CD4-positive, alpha-beta T cell treated with Interleukin-17A for 4 hours (primary cell): ENCODE results near the gene ASGR2.
"Not testable (repeated sequence)": the region's sequence is repeated elsewhere in the genome, so short reads cannot be mapped to it uniquely, and the experiment has no call there.

ENCODE experiments used
- DNase-seq: peaks from one replicate; pipeline ENCODE4 v3.0.0-alpha.2; 2020; ENCODE audit warnings: mixed read lengths

ASGR2 gene

GRCh38 chr17:7123844-7124243 is 9.2 kb upstream of the ASGR2 start:
- no peak for DNase-seq

GRCh38 chr17:7122381-7122780 is 7.8 kb upstream of the ASGR2 start:
- no peak for DNase-seq

GRCh38 chr17:7120635-7121034 is 6.0 kb upstream of the ASGR2 start:
- DNase-seq, result not testable (repeated sequence)

DNA sequence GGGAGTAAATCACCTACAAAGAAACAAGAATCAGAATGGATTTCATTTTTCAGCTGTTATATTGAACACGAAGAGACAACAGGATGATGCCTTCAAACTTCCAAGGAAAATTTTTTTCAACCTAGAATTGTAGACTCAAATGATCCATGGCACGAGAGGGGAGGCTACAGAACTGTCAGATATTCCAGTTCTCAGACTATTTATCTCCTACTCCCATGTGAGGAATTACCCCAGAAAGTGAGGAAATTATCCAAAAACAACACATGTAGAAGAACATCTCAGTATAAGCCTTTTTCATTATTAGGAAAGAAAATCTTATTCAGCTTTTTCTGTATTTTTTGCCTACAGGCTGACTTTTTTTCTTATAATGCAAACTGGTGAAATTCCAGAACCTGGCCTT is 5.5 kb upstream of the ASGR2 start:
- DNase-seq, result no peak

- DNase-seq, result no peak
Measured at GRCh38 chr17:7119314-7119713, 4.7 kb upstream of the ASGR2 start.

DNA sequence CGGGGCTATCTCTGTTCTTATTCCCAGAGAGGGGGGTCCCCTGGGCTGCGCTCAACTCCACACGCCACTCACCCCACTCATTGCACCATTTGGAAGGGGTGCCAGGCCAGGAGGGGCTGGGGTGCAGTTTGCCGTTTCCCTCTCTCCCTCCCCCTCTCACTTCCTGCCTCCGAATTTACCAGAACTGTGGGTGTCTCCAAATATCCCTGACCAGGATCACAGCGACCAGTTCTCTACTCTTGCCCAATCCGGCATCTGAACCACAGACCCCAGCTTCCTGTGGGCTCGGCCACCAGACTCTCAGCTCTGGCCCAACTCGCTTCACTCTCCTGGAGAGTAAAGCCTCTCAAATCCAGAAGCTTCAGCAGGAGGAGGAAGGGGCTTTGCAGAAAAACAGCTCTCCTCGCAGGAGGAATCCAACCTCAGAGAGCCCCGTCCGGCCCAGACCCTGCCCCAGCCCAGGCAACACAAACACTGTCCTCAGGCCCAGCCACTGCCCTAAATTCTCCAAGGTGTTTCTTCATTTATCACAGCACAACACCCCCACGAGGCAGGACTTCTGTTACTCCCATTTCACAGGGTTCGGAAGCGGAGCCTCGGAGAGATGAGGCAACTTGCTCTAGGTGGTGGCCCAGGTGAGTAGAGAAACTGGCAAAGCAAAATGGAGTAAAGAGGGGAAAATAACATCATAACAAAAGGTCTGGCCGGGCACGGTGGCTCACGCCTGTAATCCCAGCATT is 423 bp upstream of the ASGR2 start:
- DNase-seq, result no peak

DNA sequence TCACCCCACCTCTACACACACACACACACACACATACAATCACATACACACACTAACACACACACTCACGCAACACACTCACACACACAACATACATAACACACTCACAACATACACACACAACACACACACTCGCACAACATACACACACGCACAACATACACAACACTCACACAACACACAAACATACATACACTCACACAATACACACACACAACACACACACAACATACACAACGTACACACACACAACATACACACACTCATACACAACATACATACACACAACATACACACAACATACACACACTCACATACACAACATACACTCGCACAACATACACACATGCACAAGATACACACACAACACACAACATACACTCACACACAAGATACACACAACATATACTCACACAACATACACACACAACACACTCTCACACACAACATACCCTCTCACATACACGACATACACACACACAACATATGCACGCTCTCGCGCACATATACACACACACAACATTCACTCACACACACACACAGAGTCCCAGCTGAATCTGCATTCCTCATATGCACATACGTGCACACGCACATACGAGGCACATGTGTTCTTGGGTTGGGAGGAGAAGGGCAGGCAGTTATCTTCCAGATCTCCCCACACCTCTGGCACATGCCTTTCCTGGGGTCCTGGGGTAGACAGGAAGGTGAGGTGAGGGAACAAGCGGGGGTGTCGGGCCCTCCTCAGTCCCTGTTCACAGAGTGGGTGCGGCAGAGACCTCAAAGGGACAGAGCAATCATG is 1.1 kb downstream of the ASGR2 start:
- DNase-seq, result no peak

DNA sequence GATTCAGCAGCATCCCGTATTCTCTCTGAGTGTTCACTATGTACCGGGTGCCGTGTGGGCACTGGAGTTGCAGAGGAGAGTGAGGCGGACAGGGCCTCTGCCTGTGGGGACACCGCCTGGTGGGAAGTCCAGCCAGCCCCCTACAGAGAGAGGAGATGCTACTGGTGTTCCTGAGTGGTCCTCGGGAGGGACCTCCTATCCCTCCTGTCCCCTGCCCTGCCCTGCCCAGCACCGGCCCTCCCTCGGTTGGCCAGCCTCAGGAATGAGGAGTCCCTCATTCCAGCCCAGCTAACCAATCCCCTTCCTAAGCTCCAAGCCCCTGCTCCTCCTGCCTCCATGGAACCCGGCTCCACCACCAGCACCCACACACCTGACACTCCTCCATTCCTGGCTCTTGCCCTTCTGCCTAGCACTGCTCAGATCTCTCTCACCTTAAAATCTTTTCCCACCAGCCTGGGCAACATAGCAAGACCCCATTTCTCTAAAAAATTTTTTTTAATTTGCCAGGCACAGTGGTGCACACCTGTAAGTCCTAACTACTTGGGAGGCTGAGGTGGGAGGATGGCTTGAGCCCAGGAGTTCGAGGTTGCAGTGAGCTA is 2.0 kb downstream of the ASGR2 start:
- DNase-seq, result no peak

- DNase-seq, result no peak
Measured at GRCh38 chr17:7111784-7112509, 2.7 kb downstream of the ASGR2 start.

- DNase-seq, result no peak
Measured at GRCh38 chr17:7110617-7111306, 3.9 kb downstream of the ASGR2 start.

GRCh38 chr17:7109461-7110322 is 4.9 kb downstream of the ASGR2 start:
- no peak for DNase-seq

DNA sequence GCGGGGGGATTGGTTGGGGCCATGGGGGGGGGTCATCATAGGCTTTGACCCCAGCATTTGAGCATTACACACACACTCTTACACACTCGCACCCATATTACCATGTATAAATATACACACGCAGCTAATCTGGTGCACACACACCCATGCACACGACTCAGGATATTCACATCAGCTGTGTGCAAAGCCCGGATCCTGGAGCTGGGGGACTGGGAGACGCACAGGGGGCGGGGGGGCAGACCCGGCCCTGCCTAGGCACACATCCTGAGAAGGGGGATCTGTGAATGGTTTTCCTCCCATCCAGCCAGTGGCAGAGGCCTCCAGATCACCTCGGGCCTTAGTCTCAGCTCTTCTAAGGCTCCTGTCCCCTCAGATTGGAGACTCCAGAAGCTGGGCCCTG is 5.6 kb downstream of the ASGR2 start:
- no peak for DNase-seq

GRCh38 chr17:7108560-7108925 is 6.1 kb downstream of the ASGR2 start:
- DNase-seq, result no peak

GRCh38 chr17:7107795-7108559 is 6.6 kb downstream of the ASGR2 start:
- DNase-seq, result no peak

GRCh38 chr17:7107012-7107754 is 7.4 kb downstream of the ASGR2 start:
- no peak for DNase-seq

- DNase-seq, result no peak
Measured at GRCh38 chr17:7102421-7102820, 12.2 kb downstream of the ASGR2 start.

DNA sequence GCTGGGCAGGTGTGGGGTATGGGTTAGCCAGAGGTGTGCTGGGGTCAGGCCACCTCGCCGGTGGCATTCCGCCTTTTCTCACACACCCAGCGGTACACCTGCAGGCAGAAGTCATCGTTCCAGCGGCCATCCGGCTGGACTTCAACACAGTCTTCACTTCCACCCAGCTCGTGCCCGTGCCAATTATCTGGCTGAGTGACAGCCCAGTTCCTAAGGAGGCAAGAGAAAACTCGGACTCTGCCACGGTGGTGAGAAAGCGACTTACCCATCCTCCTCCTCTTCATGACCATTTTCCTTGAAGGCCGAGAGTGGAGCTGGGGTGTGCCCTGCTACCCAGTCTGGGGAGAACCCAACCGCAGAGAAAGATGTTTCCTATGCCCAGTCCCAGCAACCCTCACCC is 13.1 kb downstream of the ASGR2 start:
- no peak for DNase-seq

- not testable (repeated sequence) for DNase-seq
Measured at GRCh38 chr17:7100641-7101379, 13.8 kb downstream of the ASGR2 start.

DNA sequence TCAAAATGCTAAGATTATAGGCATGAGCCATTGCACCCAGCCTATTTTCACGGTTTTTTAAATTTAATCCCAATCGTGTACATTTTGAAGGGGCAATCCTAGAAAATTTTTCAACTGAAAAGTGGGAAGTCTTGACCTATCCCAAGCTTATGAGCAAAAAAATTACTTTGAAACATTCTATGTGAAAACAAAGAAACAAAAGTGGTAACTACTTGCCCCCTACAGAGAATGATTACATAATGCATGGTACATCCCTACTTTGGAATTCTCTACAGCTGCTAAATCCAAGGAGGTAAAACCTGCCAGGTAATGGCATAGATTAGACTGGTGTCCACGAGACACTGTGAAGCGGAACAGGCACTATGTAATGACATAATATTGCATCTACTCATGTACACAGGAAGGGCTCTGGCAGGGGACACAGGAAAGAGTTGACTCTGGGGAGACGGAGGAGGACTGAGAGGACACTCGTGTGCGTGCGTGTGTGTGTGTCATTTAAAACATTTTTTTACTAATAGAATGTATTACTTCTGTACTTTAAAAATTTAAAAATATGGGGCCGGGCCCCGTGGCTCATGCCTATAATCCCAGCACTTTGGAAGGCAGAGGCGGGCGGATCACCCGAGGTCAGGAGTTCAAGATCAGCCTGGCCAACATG is 15.7 kb downstream of the ASGR2 start:
- no peak for DNase-seq
